Measurements from ENCODE around the gene SELL.

GRCh38 chr1:169692756-169693460, 18.5 kb downstream of the SELL start:
- TF ChIP-seq ELF4 (IDR thresholded peaks at IDR 0.05) (no peak), ZNF384 (IDR thresholded peaks at IDR 0.05) (no peak), BHLHE40 (IDR thresholded peaks at IDR 0.05; ENCODE audit: borderline replicate concordance) (no peak), ARNT (IDR thresholded peaks at IDR 0.05) (no peak), SUZ12 (IDR thresholded peaks at IDR 0.05) (no peak), TARDBP (IDR thresholded peaks at IDR 0.05) (no peak)
